Subcutaneous abdominal adipose tissue (tissue), 5 donors: ENCODE results near the gene ATXN1.

Source experiments
- H3K27ac ChIP-seq: one replicate; pipeline ENCODE4 v1.7.0; 2013; ENCODE audit warnings: low read depth, mild to moderate bottlenecking, inconsistent platforms, low read length, moderate library complexity
- H3K27me3 ChIP-seq, 5 donors: one replicate each; pipeline ENCODE4 v1.7.0; 2013; ENCODE audit warnings: low read length in 5 of 5, inconsistent platforms in 1 of 5; ENCODE audit not compliant: control insufficient read depth in 5 of 5, insufficient read depth in 4 of 5
- H3K36me3 ChIP-seq, 5 donors: one replicate each; pipeline ENCODE4 v1.7.0; 2013; ENCODE audit warnings: low read length in 5 of 5; ENCODE audit not compliant: control insufficient read depth in 5 of 5, insufficient read depth in 5 of 5
- H3K4me1 ChIP-seq, 5 donors: one replicate each; pipeline ENCODE4 v1.7.0; 2013; ENCODE audit warnings: low read length in 5 of 5, mild to moderate bottlenecking in 3 of 5, moderate library complexity in 1 of 5; ENCODE audit not compliant: control insufficient read depth in 5 of 5, insufficient read depth in 5 of 5
- H3K4me3 ChIP-seq, 5 donors: one replicate each; pipeline ENCODE4 v1.7.0; 2013; ENCODE audit warnings: low read length in 5 of 5, low read depth in 1 of 5
- H3K9ac ChIP-seq, 5 donors: one replicate each; pipeline ENCODE4 v1.7.0; 2013; ENCODE audit warnings: low read length in 5 of 5, mild to moderate bottlenecking in 4 of 5, moderate library complexity in 3 of 5
- H3K9me3 ChIP-seq, 5 donors: one replicate each; pipeline ENCODE4 v1.7.0; 2013; ENCODE audit warnings: low read length in 5 of 5; ENCODE audit not compliant: control insufficient read depth in 5 of 5
- donor health status: healthy.
- donor health status: healthy.
- donor health status: healthy.
- donor health status: healthy.
- donor health status: healthy.

Gene ATXN1

GRCh38 chr6:16700916-16701234 is 60.4 kb downstream of the ATXN1 start:
- Histone ChIP-seq H3K4me3 (peak overlapping the region; percentile 64 to 79 (median 74)), H3K27me3 (no peaks in the 10 kb centered on the region), H3K27ac (no peak overlapping the region), H3K36me3 (no peaks in the 10 kb centered on the region), H3K9ac (peak overlapping the region; percentile 28 to 78 (median 68)), H3K4me1 (peaks cover 2 to 34% (median 32%) of the 10 kb centered on the region in 5 donors), H3K9me3 (no peaks in the 10 kb centered on the region)

- peak overlapping the region; percentile 23 for H3K27ac ChIP-seq
- no peaks in the 10 kb centered on the region for H3K9me3 ChIP-seq
- no peaks in the 10 kb centered on the region for H3K36me3 ChIP-seq
- peaks cover 2 to 34% (median 29%) of the 10 kb centered on the region in 5 donors for H3K4me1 ChIP-seq
- H3K4me3 ChIP-seq = peak overlapping the region; percentile 64 to 79 (median 74)
- H3K27me3 ChIP-seq = no peaks in the 10 kb centered on the region
- H3K9ac ChIP-seq = peak overlapping the region; percentile 28 to 78 (median 68)
Observed at GRCh38 chr6:16700202-16700915, 60.9 kb downstream of the ATXN1 start.

- Histone ChIP-seq H3K4me1 (peaks cover 2 to 28% (median 22%) of the 10 kb centered on the region in 5 donors), H3K9ac (peak overlapping the region in 1 of 5 donors; percentile 7), H3K27ac (no peak overlapping the region), H3K4me3 (no peak overlapping the region), H3K9me3 (no peaks in the 10 kb centered on the region), H3K27me3 (no peaks in the 10 kb centered on the region), H3K36me3 (no peaks in the 10 kb centered on the region)
Observed at GRCh38 chr6:16698997-16699868, 62.0 kb downstream of the ATXN1 start.

GRCh38 chr6:16698162-16698533 is 63.1 kb downstream of the ATXN1 start:
- no peak overlapping the region for H3K4me3 ChIP-seq
- no peaks in the 10 kb centered on the region for H3K36me3 ChIP-seq
- no peaks in the 10 kb centered on the region for H3K27me3 ChIP-seq
- H3K27ac ChIP-seq = no peak overlapping the region
- H3K9me3 ChIP-seq = no peaks in the 10 kb centered on the region
- no peak overlapping the region for H3K9ac ChIP-seq
- peaks cover 2 to 23% (median 19%) of the 10 kb centered on the region in 5 donors for H3K4me1 ChIP-seq

GRCh38 chr6:16697437-16698161 is 63.7 kb downstream of the ATXN1 start:
- Histone ChIP-seq H3K4me1 (peaks cover 2 to 23% (median 19%) of the 10 kb centered on the region in 5 donors), H3K9ac (peak overlapping the region in 1 of 5 donors; percentile 7), H3K36me3 (no peaks in the 10 kb centered on the region), H3K27ac (no peak overlapping the region), H3K27me3 (no peaks in the 10 kb centered on the region), H3K4me3 (no peak overlapping the region), H3K9me3 (no peaks in the 10 kb centered on the region)

GRCh38 chr6:16696496-16696895 is 64.8 kb downstream of the ATXN1 start:
- H3K36me3 ChIP-seq = no peaks in the 10 kb centered on the region
- no peaks in the 10 kb centered on the region for H3K27me3 ChIP-seq
- H3K9me3 ChIP-seq = no peaks in the 10 kb centered on the region
- no peak overlapping the region for H3K27ac ChIP-seq
- H3K4me1 ChIP-seq = peaks cover 2 to 23% (median 19%) of the 10 kb centered on the region in 5 donors
- no peak overlapping the region for H3K9ac ChIP-seq
- no peak overlapping the region for H3K4me3 ChIP-seq

- Histone ChIP-seq H3K9me3 (no peaks in the 10 kb centered on the region), H3K9ac (no peak overlapping the region), H3K4me1 (peaks cover 0 to 10% (median 7%) of the 10 kb centered on the region in 5 donors), H3K27ac (no peak overlapping the region), H3K4me3 (no peak overlapping the region), H3K27me3 (no peaks in the 10 kb centered on the region), H3K36me3 (no peaks in the 10 kb centered on the region)
Observed at GRCh38 chr6:16694781-16695578, 66.3 kb downstream of the ATXN1 start.

- H3K36me3 ChIP-seq = no peaks in the 10 kb centered on the region
- no peak overlapping the region for H3K27ac ChIP-seq
- peaks cover 0 to 7% (median 5%) of the 10 kb centered on the region in 5 donors for H3K4me1 ChIP-seq
- no peak overlapping the region for H3K9ac ChIP-seq
- no peaks in the 10 kb centered on the region for H3K9me3 ChIP-seq
- H3K4me3 ChIP-seq = no peak overlapping the region
- H3K27me3 ChIP-seq = no peaks in the 10 kb centered on the region
Observed at GRCh38 chr6:16691324-16691723, 69.9 kb downstream of the ATXN1 start.

- Histone ChIP-seq H3K9ac (no peak overlapping the region), H3K4me1 (peaks cover 0 to 7% (median 5%) of the 10 kb centered on the region in 5 donors), H3K36me3 (no peaks in the 10 kb centered on the region), H3K9me3 (no peaks in the 10 kb centered on the region), H3K4me3 (no peak overlapping the region), H3K27me3 (no peaks in the 10 kb centered on the region), H3K27ac (no peak overlapping the region)
Observed at GRCh38 chr6:16690608-16691142, 70.6 kb downstream of the ATXN1 start.
